Globus pallidus (tissue), 1 donor: Measurements from ENCODE around the gene NTN5.
A peak's percentile ranks its signal among the peaks of the same experiment; 100 is the strongest.
"Not testable (repeated sequence)": the region's sequence is repeated elsewhere in the genome, so short reads cannot be mapped to it uniquely, and the experiment has no call there.

Experiments
- DNase-seq: peaks from one replicate; pipeline ENCODE4 v3.0.0-alpha.2; 2015; ENCODE audit warnings: low spot score

Gene NTN5, protein sequence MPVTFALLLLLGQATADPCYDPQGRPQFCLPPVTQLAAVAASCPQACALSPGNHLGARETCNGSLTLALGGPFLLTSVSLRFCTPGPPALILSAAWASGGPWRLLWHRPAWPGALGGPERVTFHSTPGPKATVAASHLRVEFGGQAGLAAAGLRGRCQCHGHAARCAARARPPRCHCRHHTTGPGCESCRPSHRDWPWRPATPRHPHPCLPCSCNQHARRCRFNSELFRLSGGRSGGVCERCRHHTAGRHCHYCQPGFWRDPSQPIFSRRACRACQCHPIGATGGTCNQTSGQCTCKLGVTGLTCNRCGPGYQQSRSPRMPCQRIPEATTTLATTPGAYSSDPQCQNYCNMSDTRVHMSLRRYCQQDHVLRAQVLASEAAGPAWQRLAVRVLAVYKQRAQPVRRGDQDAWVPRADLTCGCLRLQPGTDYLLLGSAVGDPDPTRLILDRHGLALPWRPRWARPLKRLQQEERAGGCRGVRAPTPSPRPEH

DNA sequence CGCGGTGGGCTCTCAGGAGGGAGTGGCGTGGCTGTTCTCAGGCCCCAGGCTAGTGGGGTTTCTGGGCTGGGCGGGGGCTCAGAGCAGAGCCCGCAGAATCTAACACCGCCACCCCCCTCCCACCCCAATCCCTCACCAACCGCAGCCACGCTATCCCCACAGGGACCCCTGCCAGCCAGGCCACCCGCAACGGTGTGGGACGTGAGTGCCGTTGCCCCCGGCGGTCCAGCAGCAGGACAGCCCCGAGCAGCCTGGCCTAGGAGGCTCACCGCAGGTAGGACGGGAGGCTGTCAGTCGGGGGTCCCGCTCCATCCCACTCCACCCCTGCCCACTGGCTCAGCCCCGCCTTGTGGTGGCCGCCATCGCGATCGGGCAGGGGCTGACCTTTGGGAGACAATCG lies at the start of gene NTN5:
Gene NTN5 (minus strand): TSS at position 24 of the 400 bp plus-strand sequence. CDS start 2,031 bp downstream, outside the sequence.
- no peak for DNase-seq

DNA sequence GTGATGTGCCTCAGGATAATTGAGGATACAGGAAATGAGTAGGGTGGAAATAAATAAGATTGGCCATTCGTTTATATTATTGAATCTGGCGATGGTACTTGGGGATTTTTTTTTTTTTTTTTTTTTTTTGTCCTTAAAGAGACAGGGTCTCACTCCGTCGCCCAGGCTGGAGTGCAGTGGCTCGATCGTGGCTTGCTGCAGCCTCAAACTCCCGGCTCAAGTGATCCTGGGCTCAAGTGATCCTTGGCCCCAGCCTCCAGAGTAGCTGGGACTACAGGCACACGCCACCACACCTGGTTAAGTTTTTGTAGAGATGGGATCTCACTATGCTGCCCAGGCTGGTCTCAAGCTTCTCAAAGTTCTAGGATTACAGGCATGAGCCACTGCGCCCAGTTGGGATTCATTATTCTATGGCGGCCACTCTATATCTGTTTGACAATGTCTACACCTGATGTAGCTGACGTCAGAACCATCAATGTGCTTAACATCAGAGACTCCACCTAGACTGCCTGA lies 49.4 kb upstream of the NTN5 start:
- DNase-seq, result no peak

DNA sequence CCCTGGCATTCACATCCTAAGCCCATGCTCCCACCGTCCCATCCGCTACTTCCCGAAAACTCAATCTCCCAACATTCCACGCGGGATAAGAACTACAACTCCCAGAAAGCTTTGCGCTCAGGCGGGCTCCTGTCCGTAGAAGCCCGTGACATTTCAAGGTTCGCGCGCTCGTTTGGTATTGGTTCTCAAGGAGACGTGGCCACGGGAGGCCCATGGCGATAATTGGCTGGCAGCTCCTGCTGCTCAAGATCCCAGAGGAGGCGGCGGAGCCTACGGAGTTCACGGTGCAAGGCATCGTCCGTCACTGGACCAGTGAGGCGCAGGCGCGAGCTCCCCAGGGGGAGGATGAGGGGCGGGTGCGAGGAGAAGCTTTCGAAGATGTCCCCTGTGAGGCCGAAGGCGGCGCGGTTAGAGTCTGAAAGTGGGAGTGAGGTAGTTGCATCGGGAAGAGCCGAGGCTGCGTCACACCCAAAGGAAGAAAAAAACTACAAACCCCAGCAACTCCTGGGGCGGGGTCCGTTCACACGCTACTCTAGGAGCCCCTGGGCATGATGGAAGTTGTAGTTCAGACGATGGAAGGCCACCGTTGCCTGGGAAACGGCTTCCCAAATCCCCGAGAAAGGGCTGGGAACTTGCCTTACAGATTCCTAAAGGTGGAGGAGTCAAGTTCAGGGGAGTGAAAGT lies 47.9 kb upstream of the NTN5 start:
- peak; percentile 100 for DNase-seq

DNA sequence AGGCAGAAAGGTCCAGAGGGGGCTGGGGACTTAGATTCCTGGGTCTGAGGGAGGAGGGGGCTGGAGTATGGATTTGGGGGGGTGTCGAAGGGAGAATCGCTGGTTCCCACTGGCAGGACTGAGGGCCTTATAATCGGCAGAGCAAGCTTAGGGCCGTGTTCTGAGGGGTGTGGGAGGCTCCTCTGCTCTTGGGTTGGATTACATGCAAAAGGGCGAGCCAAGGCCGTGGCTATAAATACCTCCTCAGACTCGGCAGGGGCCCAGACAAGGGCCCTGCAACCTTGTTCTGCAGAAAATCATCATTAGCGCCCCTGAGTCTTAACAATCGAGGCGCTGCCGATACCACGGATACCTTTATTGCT lies 47.4 kb upstream of the NTN5 start:
- no peak for DNase-seq

DNA sequence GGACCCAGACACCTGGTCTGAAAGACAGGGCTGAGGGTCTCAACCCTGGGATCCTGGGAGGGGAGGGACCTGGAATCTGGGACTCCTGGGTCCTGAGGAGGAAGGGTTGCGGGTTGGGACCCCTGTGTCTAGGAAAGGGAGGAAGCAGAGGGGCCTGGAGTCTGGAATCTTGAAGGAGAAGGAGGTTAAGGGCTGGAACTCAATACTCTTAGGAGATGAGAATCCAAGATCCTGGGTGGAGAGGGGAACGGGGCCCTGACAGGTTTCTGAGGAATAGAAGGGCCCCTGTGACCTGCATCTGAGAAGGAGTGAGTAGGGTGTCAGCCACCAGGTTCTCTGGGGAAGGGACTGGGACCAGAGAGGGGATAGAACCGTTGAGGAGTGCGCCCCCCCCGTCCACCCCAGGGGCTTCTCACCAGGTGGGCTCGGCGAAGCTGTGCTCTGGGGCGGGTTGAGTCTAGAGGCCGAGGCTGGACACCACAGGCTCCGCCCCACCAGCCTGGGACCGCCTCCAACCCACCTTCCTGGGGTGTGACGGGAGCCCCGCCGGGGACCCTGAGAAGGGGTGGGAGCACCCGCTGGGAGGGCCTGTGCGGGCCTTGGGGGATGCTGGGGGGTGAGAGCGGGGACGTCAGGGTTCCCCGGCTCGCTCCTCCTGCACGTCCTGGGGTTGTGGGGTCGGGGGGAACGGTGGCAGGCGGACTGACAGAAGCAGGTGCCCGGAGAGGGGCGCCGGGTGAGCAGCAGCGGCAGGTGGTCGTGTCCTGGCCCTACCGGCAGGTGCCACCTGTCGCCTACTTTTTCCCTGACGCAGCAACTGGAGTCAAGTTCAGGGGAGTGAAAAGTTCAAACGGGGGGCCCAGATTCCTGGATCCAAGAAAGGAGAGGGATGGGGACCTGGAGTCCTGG lies 46.7 kb upstream of the NTN5 start, which contains the start of gene MAMSTR:
Gene MAMSTR (minus strand): TSS at position 463 of the 909 bp plus-strand sequence. CDS start 694 bp downstream, outside the sequence.
- DNase-seq, result no peak

DNA sequence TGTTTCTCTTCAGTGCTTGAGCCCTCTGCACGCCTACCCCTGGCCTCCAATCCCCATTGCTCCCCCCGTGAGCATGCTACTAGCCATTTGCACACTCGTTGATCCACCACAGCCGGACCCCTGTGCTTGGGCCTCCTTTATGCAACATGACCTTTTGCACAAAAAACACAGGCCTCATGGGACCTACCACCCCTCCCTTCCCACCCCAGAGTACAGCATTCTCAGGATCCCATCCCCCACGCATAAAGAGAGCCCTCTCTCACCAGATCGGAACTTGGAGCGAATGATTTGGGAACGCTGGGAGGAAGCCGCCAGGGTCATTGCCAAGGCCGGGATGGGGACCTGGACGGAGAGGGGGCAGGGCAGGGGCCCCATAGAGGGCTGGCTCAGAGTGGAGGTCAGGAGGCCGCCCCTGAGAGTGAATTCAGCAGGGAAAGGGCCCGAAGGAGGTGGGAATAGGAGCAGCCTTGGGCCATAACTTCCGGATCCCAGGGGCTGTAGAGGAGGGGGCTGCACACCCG lies 46.0 kb upstream of the NTN5 start:
- no peak for DNase-seq

DNA sequence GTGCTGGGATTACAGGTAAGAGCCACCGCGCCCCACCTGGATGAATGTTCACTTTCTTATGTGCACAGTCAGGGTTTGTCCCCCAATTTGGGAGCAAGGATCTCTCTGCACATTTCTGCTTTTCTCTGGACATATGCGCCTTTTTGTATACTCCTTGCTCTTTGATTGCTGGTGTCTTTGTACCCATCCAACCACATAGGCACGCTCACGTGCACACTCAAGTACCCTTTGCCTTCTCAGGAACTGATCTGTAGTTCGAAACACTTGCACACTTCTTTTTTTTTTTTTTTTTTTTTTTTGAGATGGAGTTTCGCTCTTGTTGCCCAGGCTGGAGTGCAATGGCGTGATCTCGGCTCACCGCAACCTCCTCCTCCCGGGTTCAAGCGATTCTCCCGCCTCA lies 45.3 kb upstream of the NTN5 start:
- not testable (repeated sequence) for DNase-seq

DNA sequence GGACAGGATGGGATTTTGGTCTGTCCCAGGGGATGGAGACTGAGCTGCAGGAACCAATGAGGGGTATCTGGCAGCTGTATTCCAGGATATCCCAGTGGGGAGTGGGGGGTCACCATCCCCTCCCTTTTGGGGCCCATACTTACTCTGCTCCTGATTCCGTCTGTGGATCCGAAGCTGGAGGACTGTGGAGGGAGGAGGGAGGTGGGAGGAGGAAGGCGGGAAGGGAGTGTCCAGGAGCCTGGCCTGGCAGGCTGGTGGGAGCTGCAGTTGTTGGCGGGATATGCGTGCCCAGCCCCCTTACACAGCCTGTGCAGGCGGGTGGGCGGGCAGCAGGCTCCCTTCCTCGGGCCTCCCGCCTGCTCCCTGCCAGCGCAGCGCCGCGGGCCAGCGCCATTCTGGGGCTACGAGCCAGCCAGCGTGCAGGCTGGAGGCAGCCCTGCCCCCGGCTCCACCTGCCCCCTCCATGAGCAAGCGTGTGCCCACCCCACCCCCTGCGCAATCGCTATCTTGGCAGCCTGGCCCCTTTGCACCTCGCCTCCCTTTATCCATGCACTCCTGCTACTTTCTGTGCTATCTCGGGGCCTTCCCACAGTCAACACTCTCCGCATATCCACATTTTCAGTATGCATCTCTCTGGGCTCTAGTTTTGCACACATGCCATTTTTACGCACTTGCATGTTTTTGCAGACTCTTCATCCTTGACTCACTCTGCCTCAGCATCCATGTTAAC lies 43.9 kb upstream of the NTN5 start:
- peak; percentile 55 for DNase-seq

DNA sequence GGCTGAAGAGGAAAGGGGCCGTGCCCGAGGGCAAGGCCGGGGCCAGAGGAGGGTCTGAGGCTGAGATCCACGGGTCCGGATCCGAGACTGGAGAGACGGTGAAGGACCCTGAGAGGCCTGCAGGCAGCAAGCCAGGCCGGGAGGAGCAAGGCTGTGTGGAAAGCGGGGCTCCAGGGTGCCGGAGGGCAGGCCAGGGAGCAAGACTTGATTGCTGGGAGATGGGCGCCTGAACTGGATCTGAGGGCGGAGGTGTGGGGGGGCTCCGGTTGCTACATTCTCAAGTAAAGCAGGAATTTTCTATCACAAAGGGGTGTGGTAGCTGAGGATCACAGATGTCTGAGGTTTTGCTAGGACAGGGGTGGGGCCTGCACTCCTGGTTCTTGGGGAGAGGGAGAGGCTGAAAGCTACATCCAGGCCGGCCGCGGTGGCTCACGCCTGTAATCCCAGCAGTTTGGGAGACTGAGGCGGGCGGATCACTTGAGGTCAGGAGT lies 42.9 kb upstream of the NTN5 start:
- no peak for DNase-seq

DNA sequence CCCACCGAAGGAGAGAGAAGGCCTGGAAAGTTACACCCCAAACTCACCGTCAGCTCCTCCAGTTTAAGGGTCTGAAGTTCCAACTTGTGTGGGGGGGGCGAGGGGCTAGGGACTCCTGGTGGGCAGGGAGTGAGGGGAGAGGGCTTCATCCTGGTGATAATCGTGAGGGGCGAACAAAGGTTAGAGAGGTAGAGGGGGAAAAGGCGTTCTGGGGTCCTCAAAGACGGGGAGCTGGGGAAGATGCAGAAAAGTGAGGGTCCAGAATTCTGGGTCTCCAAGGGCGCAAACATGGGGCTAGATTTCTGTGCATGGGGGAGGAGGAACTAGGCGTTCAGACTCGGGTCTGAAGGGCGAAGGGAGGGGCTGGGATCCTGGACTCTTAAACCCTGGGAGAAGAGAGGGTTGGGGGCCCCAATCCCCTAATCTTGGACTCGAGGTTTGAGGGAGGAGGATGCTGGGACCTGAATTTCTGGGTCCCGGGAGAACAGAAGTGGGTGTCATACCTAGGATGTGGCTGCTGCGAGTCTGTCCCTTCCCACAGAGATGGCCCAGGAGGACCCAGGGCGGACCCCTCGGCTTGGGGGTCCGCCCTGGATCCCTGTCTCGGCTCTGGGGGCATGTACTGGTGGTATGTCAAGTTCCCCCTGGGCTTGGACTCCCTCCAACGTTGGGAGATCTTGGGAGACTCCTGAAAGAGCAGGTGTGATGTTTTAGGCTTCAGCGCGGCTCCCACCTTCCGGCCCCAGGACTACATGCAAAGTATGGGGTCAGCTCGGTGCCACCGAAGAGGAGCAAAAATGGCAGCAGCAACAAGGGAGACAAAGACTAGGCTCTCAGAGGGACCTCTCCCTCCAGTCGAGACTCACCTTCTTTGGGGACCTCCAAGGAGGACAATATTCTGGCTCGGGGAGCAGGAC lies 42.2 kb upstream of the NTN5 start:
- DNase-seq, result no peak

DNA sequence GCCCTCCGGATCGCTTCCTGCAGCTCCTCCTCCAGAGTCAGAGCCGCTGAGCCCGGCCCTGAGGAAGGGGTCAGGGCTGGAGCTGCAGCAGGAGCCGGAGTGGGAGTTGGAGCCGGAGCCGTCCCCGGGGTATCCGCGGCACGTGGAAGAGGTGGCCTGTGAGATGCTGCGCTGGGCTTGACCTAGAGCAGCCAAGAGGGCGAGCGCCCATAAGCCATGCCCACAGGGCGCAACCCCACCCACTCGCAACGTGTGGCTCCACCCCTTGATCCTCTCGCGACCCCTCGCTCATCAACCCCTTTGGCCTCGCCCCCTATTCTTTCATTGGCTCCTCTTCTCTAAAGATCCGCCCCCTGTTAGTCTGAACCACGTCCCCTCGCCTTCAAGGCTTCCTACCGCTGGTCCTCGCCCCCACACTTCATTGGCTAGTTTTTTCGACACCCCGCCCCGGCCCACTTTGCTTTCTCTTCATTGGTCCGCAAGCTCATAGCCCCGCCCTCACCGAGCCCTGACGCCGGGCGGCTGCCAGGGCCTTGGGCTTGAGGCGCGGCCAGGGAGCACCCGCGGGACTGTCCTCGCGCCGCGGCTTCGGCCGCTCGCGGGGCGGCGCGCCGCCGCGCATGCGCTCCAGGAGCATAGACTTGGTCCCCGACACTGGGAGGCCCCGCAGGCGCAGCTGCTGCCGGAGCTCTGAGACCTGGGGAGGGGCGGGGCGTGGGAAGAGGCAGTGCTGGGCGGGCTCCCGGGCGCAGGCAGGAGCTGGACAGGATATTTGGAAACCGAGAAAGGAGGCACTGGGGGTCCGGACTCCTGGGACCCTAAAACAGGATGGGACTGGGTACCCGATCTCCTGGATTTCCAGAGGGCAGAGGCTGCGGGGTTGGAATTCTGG lies 41.3 kb upstream of the NTN5 start:
- DNase-seq, result peak; percentile 100

DNA sequence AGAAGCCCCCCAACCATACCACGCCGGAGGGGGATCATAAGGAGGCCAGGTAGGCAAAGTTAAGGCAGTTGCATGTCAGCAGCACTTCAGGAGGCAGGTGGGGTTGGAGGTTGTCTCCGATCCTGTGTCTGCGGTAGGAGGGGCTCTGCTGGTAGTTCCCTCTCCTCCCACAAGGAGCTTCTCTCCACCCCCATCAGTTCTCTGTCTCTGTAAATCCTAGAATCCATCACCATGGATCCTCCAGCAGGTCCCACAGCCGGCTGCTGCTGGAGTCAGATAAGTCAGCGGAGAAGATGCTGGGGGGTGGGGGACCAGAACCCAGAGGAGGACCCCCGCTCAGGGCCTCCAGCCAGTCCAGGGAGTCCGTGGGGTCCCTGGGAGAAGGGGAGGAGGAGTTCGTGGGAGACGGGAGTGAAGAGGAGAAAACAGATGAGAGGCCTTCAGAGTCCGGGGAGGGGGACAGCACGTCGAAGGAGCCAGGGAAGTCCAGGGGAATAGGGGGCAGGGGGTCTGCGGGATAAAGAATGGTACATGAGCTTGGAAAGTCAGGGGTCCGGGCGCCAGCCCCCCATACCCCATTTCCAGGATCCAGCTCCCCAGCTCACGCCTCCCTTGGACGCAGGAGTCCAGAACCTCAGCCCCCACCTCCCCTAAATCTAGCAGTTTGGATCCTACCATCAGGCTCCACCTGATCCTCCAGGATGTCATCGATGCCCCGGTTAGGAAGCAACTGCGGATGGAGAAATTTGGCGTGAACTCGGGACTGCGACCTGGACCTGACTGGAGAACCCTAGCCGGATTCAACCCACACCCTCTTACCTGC lies 40.4 kb upstream of the NTN5 start:
- no peak for DNase-seq

DNA sequence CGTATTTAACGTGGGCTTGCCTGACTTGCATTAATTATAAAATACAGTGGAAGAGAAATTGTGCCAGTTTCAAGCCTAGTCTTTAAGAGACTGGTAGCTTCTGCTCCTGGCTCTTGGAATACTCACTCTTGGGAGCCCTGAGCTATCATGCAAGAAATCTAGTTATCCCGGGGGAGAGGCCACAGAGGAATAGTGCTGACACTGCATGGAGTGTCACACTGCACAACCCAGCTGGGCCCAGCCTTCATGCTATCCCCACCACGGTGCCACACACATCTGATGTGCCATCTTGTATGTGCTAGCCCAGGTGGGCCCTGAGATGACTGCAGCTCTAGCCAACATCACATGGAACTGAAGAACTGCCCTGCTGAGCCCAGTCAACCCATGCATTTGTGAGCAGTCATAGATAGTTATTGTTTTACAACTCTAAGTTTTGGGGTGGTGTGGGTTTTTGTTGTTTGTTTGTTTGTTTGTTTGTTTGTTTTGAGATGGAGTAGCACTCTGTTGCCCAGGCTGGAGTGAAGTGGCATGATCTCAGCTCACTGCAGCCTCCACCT lies 38.4 kb upstream of the NTN5 start:
- DNase-seq, result no peak

DNA sequence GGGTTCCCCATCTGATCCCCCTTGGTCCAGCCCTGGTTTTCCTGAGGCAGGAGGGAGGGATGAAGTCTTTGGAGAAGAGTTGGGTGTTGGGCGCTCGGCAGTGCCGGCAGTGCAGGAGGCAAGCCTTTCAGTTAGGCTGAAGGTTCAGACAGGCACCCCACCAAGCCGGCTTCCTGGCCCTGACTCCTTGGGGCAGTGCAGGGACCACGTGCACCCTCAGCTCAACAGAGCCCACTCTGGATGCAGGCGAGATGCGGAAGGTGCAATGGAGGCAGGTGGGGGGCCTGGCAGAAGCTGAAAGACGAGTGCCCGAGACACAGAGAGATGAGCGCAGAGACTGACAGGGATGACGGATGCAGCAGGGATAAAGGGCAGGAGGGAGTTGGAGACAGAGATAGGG lies 35.7 kb upstream of the NTN5 start:
- no peak for DNase-seq

DNA sequence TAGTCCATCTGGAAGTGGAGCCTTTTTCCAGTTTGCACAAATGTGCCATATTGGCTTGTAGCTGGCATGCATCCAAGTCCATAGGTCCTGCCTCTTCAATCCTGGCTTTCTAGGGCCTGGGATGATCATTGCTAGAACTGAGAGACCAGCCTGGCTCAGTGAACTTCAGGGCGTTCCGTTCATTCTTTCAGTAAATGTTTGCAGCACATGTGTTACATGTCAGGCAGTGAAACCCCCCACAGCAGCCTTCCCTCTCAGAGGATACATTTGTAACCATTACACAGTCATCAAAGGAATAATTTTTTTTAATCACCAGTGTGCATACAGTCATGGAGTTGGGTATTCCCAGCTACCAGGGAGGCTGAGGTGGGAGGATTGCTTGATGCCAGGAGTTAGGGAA lies 32.6 kb upstream of the NTN5 start:
- no peak for DNase-seq

DNA sequence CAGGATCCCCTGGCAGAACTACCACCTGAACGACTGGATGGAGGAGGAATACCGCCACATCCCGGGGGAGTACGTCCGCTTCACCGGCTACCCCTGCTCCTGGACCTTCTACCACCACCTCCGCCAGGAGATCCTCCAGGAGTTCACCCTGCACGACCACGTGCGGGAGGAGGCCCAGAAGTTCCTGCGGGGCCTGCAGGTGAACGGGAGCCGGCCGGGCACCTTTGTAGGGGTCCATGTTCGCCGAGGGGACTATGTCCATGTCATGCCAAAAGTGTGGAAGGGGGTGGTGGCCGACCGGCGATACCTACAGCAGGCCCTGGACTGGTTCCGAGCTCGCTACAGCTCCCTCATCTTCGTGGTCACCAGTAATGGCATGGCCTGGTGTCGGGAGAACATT lies 30.5 kb upstream of the NTN5 start:
- DNase-seq, result no peak

DNA sequence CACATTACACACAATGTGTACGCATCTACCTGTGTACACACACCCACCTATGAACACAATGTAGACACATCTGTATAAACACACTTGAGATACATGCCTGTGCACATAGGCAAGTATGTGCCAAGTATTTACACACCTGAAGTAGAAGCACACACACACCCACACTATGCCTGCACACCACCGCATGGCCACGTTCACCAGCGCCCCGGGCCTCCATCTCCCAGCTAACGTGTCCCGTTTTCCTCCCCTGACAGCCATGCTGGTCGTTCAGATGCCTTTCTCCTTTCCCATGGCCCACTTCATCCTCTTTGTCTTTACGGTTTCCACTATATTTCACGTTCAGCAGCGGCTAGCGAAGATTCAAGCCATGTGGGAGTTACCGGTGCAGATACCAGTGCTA lies 29.9 kb upstream of the NTN5 start:
- no peak for DNase-seq

DNA sequence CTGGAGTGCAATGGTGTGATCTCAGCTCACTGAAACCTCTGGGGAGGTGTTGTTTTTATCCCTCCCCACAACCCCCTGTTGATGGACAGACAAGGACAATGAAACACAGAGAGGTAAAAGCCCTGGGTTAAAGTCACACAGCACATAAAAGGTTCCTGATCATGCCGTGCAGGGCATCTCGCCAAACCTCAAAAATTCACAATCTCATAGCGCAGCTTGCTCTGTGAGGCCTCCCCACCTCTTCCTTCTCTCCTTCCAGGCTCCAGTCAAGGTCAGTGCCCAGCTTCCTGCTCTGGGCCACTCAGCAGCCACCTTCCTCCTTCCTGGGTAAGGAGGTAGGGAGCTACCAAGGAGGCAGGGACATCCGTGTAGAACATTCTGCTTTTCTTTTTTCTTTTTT lies 25.2 kb upstream of the NTN5 start:
- no peak for DNase-seq
